Measurements from ENCODE around the gene PTGR1. TPM values are rescaled to one million over a fixed set of nuclear protein-coding genes. Genes with fewer than 3 reads are reported as not detected.

The PTGR1 gene
- total RNA-seq, 1 donor from 2014 or later: 124 TPM

DNA sequence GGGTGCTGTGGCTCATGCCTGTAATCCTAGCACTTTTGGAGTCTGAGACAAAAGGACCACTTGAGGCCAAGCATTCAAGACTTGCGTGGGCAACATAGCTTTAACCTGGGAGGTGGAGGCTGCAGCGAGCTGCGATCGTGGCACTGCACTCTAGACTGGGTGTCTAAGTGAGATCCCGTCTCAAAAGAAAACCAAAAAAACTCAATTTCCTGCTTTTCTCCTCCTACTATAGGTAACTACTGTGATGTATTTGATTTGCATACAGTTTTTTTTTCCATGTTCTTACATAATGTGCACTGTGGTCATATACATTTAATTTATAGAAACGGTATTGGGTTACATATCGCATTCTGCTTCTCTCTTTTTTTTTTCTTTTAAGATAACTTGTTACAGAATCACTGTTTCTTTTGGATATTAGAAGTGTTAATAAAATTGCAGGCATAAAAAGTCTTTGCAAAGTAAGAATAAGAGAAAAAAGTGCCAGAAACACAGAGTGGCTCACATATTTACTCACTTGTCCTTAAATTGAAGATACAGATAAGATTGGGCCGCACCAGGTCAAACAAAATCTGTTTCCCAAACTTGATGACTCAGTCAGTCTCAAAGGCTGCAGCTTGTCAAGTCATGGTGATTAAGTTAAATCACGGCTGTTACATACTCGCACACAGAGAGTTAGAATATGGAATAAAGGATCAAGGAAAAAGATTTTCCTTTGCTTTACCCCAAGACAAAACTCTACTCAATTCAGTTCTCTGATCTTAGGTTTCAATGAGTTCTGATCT is 2.0 kb upstream of the PTGR1 start:
- DNase-seq (ENCODE audit: low read depth): no peak
- no peak overlapping the region for H3K4me3 ChIP-seq (ENCODE audit: low read depth, low read length)
- TF ChIP-seq, protein P1, sequence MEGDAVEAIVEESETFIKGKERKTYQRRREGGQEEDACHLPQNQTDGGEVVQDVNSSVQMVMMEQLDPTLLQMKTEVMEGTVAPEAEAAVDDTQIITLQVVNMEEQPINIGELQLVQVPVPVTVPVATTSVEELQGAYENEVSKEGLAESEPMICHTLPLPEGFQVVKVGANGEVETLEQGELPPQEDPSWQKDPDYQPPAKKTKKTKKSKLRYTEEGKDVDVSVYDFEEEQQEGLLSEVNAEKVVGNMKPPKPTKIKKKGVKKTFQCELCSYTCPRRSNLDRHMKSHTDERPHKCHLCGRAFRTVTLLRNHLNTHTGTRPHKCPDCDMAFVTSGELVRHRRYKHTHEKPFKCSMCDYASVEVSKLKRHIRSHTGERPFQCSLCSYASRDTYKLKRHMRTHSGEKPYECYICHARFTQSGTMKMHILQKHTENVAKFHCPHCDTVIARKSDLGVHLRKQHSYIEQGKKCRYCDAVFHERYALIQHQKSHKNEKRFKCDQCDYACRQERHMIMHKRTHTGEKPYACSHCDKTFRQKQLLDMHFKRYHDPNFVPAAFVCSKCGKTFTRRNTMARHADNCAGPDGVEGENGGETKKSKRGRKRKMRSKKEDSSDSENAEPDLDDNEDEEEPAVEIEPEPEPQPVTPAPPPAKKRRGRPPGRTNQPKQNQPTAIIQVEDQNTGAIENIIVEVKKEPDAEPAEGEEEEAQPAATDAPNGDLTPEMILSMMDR (conservative IDR thresholded peaks at IDR 0.05; ENCODE audit: low read depth, low read length): no peak

DNA sequence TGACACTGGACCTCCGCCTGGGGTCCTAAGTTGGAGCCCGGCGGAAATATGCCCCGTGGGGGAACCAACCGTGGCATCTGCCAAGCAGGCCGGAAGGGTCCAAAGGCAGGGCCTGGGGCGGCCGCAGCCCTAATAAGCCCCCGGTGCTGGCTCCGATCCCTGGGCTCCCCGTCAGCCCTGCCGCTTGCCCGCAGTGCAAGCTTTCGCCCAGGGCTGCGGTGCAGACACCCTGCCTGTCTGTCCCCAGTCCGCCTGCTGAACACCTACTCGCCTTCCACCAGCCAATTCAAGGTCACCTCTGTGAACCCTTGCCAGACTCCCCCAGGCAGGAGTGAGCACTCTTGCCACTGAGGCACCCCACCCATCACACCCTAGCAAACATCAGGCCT is 502 bp upstream of the PTGR1 start:
- TF ChIP-seq, protein P1 (conservative IDR thresholded peaks at IDR 0.05; ENCODE audit: low read depth, low read length): no peak
- no peak for DNase-seq (ENCODE audit: low read depth)
- H3K4me3 ChIP-seq (ENCODE audit: low read depth, low read length): peak overlapping the region; percentile 84

DNA sequence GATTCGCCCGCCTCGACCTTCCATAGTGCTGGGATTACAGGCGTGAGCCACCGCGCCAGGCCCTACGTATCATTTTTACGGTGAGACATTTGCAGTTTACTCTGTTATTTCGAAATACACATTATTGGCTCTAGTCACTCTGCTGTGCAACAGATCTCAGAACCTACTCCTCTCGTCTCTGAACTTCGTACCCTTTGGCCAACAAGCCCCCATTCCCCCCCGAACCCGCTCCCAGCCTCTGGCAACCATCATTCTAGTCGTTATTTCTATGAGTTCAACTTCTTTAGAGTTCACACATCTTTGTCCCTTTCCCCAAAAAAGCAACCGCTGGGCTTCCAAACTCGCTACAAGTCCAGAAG is 735 bp downstream of the PTGR1 start:
- TF ChIP-seq, protein P1 (conservative IDR thresholded peaks at IDR 0.05; ENCODE audit: low read depth, low read length): no peak
- no peak for DNase-seq (ENCODE audit: low read depth)
- H3K4me3 ChIP-seq (ENCODE audit: low read depth, low read length): peak overlapping the region; percentile 84

DNA sequence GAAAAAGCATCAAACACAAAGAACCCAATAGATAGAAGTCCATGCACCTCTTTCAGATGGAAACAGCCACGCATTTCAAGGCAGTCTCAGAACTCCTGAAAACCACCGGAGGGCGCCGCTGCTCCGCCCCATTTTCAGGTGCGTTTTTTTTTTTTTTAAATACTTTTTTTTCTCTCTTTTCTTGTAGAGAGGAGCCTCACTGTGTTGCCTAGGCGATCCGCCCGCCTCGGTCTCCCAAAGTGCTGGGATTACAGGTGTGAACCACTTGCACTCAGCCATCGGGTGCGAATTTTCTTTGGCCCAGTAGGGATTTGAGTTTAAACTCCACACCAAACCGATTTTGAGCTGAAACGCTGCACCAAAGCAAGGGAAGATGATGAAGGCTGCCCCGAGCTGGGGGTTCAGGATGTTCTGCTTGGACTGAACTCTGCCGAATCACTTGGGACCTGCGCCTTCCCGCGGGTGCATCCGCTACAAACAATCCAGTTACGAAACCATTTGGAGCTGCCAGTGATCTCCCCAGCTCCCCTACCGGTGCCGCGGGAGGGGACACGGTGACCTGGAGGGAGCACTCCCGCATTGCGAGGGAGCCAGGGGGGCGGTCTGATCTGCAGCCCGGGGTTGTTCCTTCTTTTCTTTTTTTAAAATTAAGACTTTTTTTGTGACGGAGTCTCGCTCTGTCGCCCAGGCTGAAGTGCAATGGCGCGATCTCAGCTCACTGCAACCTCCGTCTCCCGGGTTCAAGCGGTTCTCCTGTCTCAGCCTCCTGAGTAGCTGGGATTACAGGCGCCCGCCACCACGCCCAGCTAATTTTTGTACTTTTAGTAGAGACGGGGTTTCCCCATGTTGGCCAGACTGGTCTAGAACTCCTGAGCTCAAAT is 1.4 kb downstream of the PTGR1 start:
- TF ChIP-seq, protein P1 (conservative IDR thresholded peaks at IDR 0.05; ENCODE audit: low read depth, low read length): peak; percentile 81
- DNase-seq (ENCODE audit: low read depth): no peak
- peak overlapping the region; percentile 84 for H3K4me3 ChIP-seq (ENCODE audit: low read depth, low read length)

DNA sequence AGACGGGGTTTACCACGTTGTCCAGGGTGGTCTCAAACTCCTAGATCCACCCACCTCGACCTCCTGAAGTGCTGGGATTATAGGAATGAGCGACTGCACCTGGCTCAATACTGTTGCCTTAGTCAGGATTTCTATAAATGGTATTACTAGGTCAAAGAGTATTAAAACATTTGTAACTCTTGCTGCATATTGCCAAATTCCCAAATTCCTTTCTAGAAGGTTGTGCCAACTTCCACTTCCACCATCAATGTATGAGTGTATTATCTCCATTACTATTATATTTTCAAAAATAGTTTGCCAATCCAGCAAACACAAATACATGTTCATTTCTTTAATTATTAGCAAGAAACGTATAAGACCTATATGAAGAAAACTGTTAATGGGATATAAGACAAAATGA is 10.6 kb downstream of the PTGR1 start:
- TF ChIP-seq, protein P1 (conservative IDR thresholded peaks at IDR 0.05; ENCODE audit: low read depth, low read length): no peak
- H3K4me3 ChIP-seq (ENCODE audit: low read depth, low read length): no peak overlapping the region
- no peak for DNase-seq (ENCODE audit: low read depth)

DNA sequence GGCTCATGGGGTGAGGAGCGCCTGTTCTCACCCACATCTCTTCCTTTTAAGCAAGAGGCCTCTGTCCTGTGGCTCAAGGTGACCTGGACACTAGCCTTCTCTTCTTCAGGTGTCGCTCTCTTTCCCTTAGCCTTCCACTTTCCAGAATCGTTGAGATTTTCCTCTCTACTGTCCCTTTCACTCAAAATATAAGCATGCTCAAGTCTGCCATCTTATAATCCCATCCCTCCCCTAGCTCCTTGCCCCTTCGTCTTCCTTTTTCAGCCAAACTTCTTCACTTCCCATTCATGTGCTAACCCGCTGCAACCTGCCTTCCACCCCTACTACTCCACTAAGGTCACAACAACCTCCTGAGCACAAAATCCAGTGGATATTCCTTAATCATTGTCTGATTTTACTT is 13.1 kb downstream of the PTGR1 start:
- no peak for DNase-seq (ENCODE audit: low read depth)
- no peak overlapping the region for H3K4me3 ChIP-seq (ENCODE audit: low read depth, low read length)
- TF ChIP-seq, protein P1 (conservative IDR thresholded peaks at IDR 0.05; ENCODE audit: low read depth, low read length): no peak

Data from epithelial cell of proximal tubule (primary cell).